Skeletal muscle tissue (tissue), 4 donors: ENCODE results near the gene KLHL34. TPM values are rescaled to one million over a fixed set of nuclear protein-coding genes. Genes with fewer than 3 reads are reported as not detected.

ENCODE experiments used
- H3K27ac ChIP-seq: one replicate; pipeline ENCODE4 v1.7.0; 2013; ENCODE audit warnings: mild to moderate bottlenecking, low read depth, low read length, inconsistent platforms
- H3K27me3 ChIP-seq, 3 donors: one replicate each; pipeline ENCODE4 v1.7.0; 2013; ENCODE audit warnings: low read length in 3 of 3; ENCODE audit not compliant: control insufficient read depth in 3 of 3, insufficient read depth in 3 of 3
- H3K36me3 ChIP-seq, 3 donors: one replicate each; pipeline ENCODE4 v1.7.0; 2013; ENCODE audit warnings: low read length in 3 of 3; ENCODE audit not compliant: control insufficient read depth in 3 of 3, insufficient read depth in 3 of 3
- H3K4me1 ChIP-seq, 3 donors: one replicate each; pipeline ENCODE4 v1.7.0; 2013; ENCODE audit warnings: low read length in 3 of 3, mild to moderate bottlenecking in 3 of 3; ENCODE audit not compliant: control insufficient read depth in 3 of 3, insufficient read depth in 3 of 3
- H3K4me3 ChIP-seq, 3 donors: one replicate each; pipeline ENCODE4 v1.7.0; 2013; ENCODE audit warnings: low read length in 3 of 3
- H3K9ac ChIP-seq, 3 donors: one replicate each; pipeline ENCODE4 v1.7.0; 2013; ENCODE audit warnings: low read length in 3 of 3, mild to moderate bottlenecking in 3 of 3, moderate library complexity in 2 of 3, low read depth in 1 of 3
- H3K9me3 ChIP-seq, 3 donors: one replicate each; pipeline ENCODE4 v1.7.0; 2013; ENCODE audit warnings: low read length in 3 of 3; ENCODE audit not compliant: control insufficient read depth in 3 of 3
- total RNA-seq: library from RNA; depleted of rRNA; stranded (reverse); fragments of >200 nt; gene quantifications from one replicate; pipeline ENCODE4 v1.2.3, GENCODE V29; 2014
- donor health status: Osteomylitis.

Gene KLHL34
- total RNA-seq, 1 donor from 2014 or later, result under 0.01 TPM

DNA sequence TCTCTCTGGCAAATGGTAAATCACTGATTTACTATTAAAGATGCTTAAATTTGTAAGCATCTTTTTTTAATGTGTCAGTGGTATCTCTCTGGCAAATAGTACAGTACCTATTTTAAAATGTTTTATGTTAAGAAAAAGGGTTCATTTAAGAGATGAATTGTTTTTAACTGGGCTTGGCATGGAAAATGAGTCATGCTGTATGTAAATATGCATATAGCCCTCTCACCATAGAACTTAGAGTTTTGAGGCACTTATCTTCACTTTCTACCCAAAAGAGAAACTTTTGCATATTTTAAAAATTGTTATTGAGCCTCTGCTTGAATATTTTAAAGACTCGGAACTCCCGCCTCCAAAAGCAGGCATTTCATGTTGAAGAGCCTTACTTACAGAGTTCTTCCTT is 37.9 kb downstream of the KLHL34 start:
- H3K4me1 ChIP-seq, result no peaks in the 10 kb centered on the region
- no peaks in the 10 kb centered on the region for H3K36me3 ChIP-seq
- no peaks in the 10 kb centered on the region for H3K9me3 ChIP-seq
- no peak overlapping the region for H3K27ac ChIP-seq
- H3K27me3 ChIP-seq, result no peaks in the 10 kb centered on the region
- H3K9ac ChIP-seq, result no peak overlapping the region
- no peak overlapping the region for H3K4me3 ChIP-seq

DNA sequence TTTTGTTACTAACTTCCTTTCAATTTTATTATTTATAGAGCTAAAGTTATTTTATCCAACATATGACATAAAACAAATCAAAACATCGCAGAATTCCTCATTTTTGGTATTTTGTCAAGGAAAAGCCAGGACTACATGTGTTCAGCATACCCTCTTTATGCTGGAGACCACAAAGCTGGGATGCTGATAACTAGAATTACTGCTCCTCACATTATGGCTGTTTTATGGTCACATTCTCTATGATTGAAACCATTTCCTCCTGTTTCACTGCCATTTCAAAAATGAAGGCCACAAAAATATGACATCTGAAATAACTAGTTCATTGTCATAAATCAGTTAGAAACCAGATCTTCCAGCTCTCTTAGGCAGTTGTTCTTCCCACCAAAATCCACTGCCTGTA is 41.7 kb downstream of the KLHL34 start:
- no peak overlapping the region for H3K9ac ChIP-seq
- no peak overlapping the region for H3K4me3 ChIP-seq
- no peaks in the 10 kb centered on the region for H3K9me3 ChIP-seq
- no peaks in the 10 kb centered on the region for H3K27me3 ChIP-seq
- H3K4me1 ChIP-seq, result no peaks in the 10 kb centered on the region
- H3K27ac ChIP-seq, result no peak overlapping the region
- H3K36me3 ChIP-seq, result no peaks in the 10 kb centered on the region

DNA sequence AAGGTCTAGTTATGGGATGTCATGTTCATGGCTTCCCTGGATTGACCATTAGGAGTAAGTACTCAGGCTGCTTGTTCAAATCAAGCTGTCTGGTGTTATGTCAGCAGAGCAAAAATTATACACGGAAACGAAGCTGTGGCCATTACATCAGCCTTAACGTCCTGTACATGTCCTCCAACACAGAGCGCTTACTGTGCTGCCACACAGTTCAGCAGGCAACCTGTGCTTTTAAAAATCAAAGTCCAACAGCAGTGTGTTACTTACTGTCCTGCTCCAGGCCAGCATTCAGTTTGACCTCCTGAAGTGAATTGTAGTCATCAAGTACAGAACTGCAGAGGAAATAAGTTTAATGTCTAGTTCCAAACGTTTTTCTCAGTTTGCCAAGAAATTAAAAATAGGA is 46.0 kb downstream of the KLHL34 start:
- no peaks in the 10 kb centered on the region for H3K27me3 ChIP-seq

DNA sequence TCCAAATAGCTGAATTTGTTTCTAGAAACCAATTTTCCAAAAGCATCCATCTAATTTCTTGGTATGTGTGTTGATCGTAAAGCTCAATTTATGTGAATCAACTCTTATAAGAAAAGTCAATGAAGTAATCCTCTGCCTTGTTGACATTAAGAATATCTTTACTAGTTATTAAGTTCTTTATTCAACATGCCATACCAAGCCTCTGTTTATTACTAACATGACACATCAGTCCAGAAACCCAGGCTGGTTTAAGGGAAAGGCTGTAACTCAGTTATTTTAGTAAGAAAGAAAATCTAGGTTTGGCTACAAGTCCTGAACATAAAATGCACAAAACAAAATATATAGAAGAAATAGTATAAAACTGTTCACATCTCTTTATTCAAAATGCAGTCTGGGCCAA is 48.0 kb downstream of the KLHL34 start:
- H3K36me3 ChIP-seq, result no peaks in the 10 kb centered on the region
- H3K4me3 ChIP-seq, result no peak overlapping the region
- H3K9ac ChIP-seq, result no peak overlapping the region
- H3K9me3 ChIP-seq, result no peaks in the 10 kb centered on the region
- no peaks in the 10 kb centered on the region for H3K27me3 ChIP-seq
- no peaks in the 10 kb centered on the region for H3K4me1 ChIP-seq
- H3K27ac ChIP-seq, result no peak overlapping the region

More for the DNA sequence above, 46.0 kb downstream of the KLHL34 start:
- H3K9me3 ChIP-seq, result no peaks in the 10 kb centered on the region
- H3K4me1 ChIP-seq, result no peaks in the 10 kb centered on the region
- no peak overlapping the region for H3K27ac ChIP-seq
- no peak overlapping the region for H3K4me3 ChIP-seq
- no peak overlapping the region for H3K9ac ChIP-seq
- no peaks in the 10 kb centered on the region for H3K36me3 ChIP-seq

DNA sequence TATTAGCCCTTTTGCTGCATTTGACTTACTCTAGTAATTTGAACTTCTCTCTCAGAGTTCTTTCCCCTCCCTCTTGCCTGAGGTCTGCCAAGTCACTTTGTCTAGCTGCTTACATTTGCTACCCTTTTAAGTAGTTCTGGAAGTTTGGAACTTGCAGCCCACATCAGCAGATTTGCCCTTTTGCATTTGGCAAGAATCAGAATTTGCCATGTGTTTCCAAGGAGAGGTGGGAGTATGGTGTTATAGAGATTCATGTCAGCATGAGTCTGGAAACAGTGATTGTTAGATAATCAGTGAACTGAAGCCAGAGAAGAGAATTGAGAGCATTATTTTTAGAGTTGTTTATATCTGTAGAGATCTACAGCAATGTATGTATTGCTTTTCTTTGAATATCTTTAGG is 52.1 kb downstream of the KLHL34 start:
- H3K27me3 ChIP-seq, result no peaks in the 10 kb centered on the region

More for the DNA sequence above, 52.1 kb downstream of the KLHL34 start:
- H3K4me3 ChIP-seq, result no peak overlapping the region
- no peaks in the 10 kb centered on the region for H3K36me3 ChIP-seq
- H3K9me3 ChIP-seq, result no peaks in the 10 kb centered on the region
- H3K27ac ChIP-seq, result no peak overlapping the region
- H3K4me1 ChIP-seq, result no peaks in the 10 kb centered on the region
- no peak overlapping the region for H3K9ac ChIP-seq

Other genes starting within 250 kb of the KLHL34 start
- 223 TPM for gene SMPX, start 99.8 kb upstream of the KLHL34 start, total RNA-seq
- gene MBTPS2, start 181.3 kb upstream of the KLHL34 start, total RNA-seq, result 13.6 TPM
- gene YY2, start 197.7 kb upstream of the KLHL34 start, total RNA-seq, result 1.6 TPM